ENCODE data around the gene NAA38. TPM values are rescaled to one million over a fixed set of nuclear protein-coding genes. Genes with fewer than 3 reads are reported as not detected.

Gene NAA38
- total and polyA plus RNA-seq, 2 experiments from 2014 or later, result 17.1 to 74.8 TPM

- Mint-ChIP-seq H3K27ac (no peak overlapping the region), H3K36me3 (ENCODE audit: low read depth) (no peaks in the 10 kb centered on the region), H3K9me3 (no peaks in the 10 kb centered on the region; the same call in 2 of the 3 replicates), H3K4me3 (peak overlapping the region; percentile 77), H3K27me3 (ENCODE audit: insufficient read depth, low read depth, poor library complexity) (peaks cover 46% of the 10 kb centered on the region), H3K4me1 (peaks cover 16% of the 10 kb centered on the region)
- ATAC-seq, result no peak
- no peaks in the 10 kb centered on the region for H3K9me2 ChIP-seq (ENCODE audit: insufficient read depth)
- H3K79me2 ChIP-seq (replicated peaks; ENCODE audit: insufficient read depth), result no peaks in the 10 kb centered on the region
- peak overlapping the region; percentile 100 for H3K4me2 ChIP-seq
- peaks cover 67% of the 10 kb centered on the region for H3K27me3 ChIP-seq (ENCODE audit: insufficient read depth)
- TF ChIP-seq POLR2AphosphoS5 (IDR thresholded peaks at IDR 0.05; ENCODE audit: low read depth) (no peak), STAT1 (IDR thresholded peaks at IDR 0.05; ENCODE audit: unreplicated experiment) (no peak), EZH2phosphoT487 (IDR thresholded peaks at IDR 0.05; ENCODE audit: unreplicated experiment) (no peak), ZNF331 (CRISPR knock-in tag; IDR thresholded peaks at IDR 0.05; ENCODE audit: low read depth) (no peak), CTCF (conservative IDR thresholded peaks at IDR 0.05; ENCODE audit: low read depth in 2 of 2) (no peak), JUNB (IDR thresholded peaks at IDR 0.05; ENCODE audit: unreplicated experiment) (no peak), ZNF462 (CRISPR knock-in tag; IDR thresholded peaks at IDR 0.05) (no peak), ETS1 (IDR thresholded peaks at IDR 0.05) (no peak), ZNF114 (CRISPR knock-in tag; IDR thresholded peaks at IDR 0.05) (no peak), EZH2 (IDR thresholded peaks at IDR 0.05; ENCODE audit: low read depth, unreplicated experiment) (no peak), REST (IDR thresholded peaks at IDR 0.05; ENCODE audit: unreplicated experiment) (no peak), CREB1 (CRISPR knock-in tag; IDR thresholded peaks at IDR 0.05; ENCODE audit: low read depth) (no peak)
- H3K36me3 ChIP-seq (ENCODE audit: insufficient read depth), result no peaks in the 10 kb centered on the region
- no peak overlapping the region for H3K27ac ChIP-seq (ENCODE audit: low read depth)
- peak overlapping the region; percentile 93 for H2AFZ ChIP-seq
- peak overlapping the region; percentile 95 for H3K4me3 ChIP-seq
- no peak for DNase-seq (ENCODE audit: low spot score)
- H4K20me1 ChIP-seq (replicated peaks; ENCODE audit: insufficient read depth), result no peaks in the 10 kb centered on the region
- 0 out of 2 replicates have a peak, but pooled peaks cover 14% of the 10 kb centered on the region for H3F3A ChIP-seq (replicated peaks; ENCODE audit: low read depth)
- peaks cover 14% of the 10 kb centered on the region for H3K4me1 ChIP-seq (ENCODE audit: insufficient read depth)
Measured at GRCh38 chr17:7833011-7833794, 24.2 kb downstream of the NAA38 start.
